Muscle layer of duodenum (tissue), 2 donors: ENCODE results near the gene CCL5.

Source experiments
- H3K27ac ChIP-seq: one replicate; pipeline ENCODE4 v1.7.0; 2013; ENCODE audit warnings: mild to moderate bottlenecking, low read length
- H3K27me3 ChIP-seq: one replicate; pipeline ENCODE4 v1.7.0; 2013; ENCODE audit warnings: low read depth, mild to moderate bottlenecking, control low read depth, low read length
- H3K36me3 ChIP-seq, 2 donors: one replicate each; pipeline ENCODE4 v1.7.0; 2013; ENCODE audit warnings: low read length in 2 of 2, control low read depth in 1 of 2, mild to moderate bottlenecking in 1 of 2; ENCODE audit not compliant: insufficient read depth in 2 of 2, control insufficient read depth in 1 of 2
- H3K4me1 ChIP-seq, 2 donors: one replicate each; pipeline ENCODE4 v1.7.0; 2013; ENCODE audit warnings: low read length in 2 of 2, mild to moderate bottlenecking in 2 of 2, control low read depth in 1 of 2, moderate library complexity in 1 of 2; ENCODE audit not compliant: insufficient read depth in 2 of 2, control insufficient read depth in 1 of 2
- H3K4me3 ChIP-seq, 2 donors: one replicate each; pipeline ENCODE4 v1.7.0; 2013; ENCODE audit warnings: low read length in 2 of 2, low read depth in 1 of 2, mild to moderate bottlenecking in 1 of 2
- H3K9me3 ChIP-seq, 2 donors: one replicate each; pipeline ENCODE4 v1.7.0; 2013; ENCODE audit warnings: low read length in 2 of 2, control low read depth in 1 of 2, mild to moderate bottlenecking in 1 of 2; ENCODE audit not compliant: control insufficient read depth in 1 of 2
- donor health status: healthy.

The CCL5 gene

GRCh38 chr17:35876534-35876933 is 3.6 kb downstream of the CCL5 start:
- Histone ChIP-seq H3K36me3 (no peaks in the 10 kb centered on the region), H3K27me3 (no peaks in the 10 kb centered on the region), H3K27ac (no peak overlapping the region), H3K4me3 (no peak overlapping the region), H3K9me3 (no peaks in the 10 kb centered on the region), H3K4me1 (no peaks in the 10 kb centered on the region)

GRCh38 chr17:35875800-35876139 is 4.4 kb downstream of the CCL5 start:
- no peaks in the 10 kb centered on the region for H3K36me3 ChIP-seq
- H3K9me3 ChIP-seq = no peaks in the 10 kb centered on the region
- H3K27ac ChIP-seq = no peak overlapping the region
- H3K4me3 ChIP-seq = no peak overlapping the region
- no peaks in the 10 kb centered on the region for H3K4me1 ChIP-seq
- H3K27me3 ChIP-seq = no peaks in the 10 kb centered on the region

- H3K27me3 ChIP-seq = no peaks in the 10 kb centered on the region
- no peak overlapping the region for H3K4me3 ChIP-seq
- no peaks in the 10 kb centered on the region for H3K9me3 ChIP-seq
- no peaks in the 10 kb centered on the region for H3K4me1 ChIP-seq
- H3K36me3 ChIP-seq = no peaks in the 10 kb centered on the region
- H3K27ac ChIP-seq = no peak overlapping the region
Observed at GRCh38 chr17:35875072-35875799, 4.9 kb downstream of the CCL5 start.

GRCh38 chr17:35872196-35872980 is 7.8 kb downstream of the CCL5 start:
- no peak overlapping the region for H3K4me3 ChIP-seq
- H3K27me3 ChIP-seq = no peaks in the 10 kb centered on the region
- no peaks in the 10 kb centered on the region for H3K36me3 ChIP-seq
- H3K4me1 ChIP-seq = no peaks in the 10 kb centered on the region
- no peak overlapping the region for H3K27ac ChIP-seq
- H3K9me3 ChIP-seq = no peaks in the 10 kb centered on the region

- Histone ChIP-seq H3K9me3 (no peaks in the 10 kb centered on the region), H3K27me3 (no peaks in the 10 kb centered on the region), H3K4me1 (peaks cover 0 to 4% of the 10 kb centered on the region in 2 donors), H3K27ac (no peak overlapping the region), H3K4me3 (no peak overlapping the region), H3K36me3 (no peaks in the 10 kb centered on the region)
Observed at GRCh38 chr17:35870906-35871819, 9.0 kb downstream of the CCL5 start.

- Histone ChIP-seq H3K4me1 (peaks cover 0 to 4% of the 10 kb centered on the region in 2 donors), H3K27me3 (no peaks in the 10 kb centered on the region), H3K9me3 (no peaks in the 10 kb centered on the region), H3K36me3 (no peaks in the 10 kb centered on the region), H3K4me3 (no peak within 1 kb of the TSS), H3K27ac (no peak within 1 kb of the TSS)
Observed at GRCh38 chr17:35868737-35869136, 11.4 kb downstream of the CCL5 start, which contains the start of gene HEATR9. HEATR9 (minus strand) TSS chr17:35868891; CDS start chr17:35868742, 149 bp downstream.

- H3K36me3 ChIP-seq = peaks cover 0 to 3% of the 10 kb centered on the region in 2 donors
- H3K4me1 ChIP-seq = peaks cover 0 to 4% of the 10 kb centered on the region in 2 donors
- H3K4me3 ChIP-seq = no peak overlapping the region
- H3K27ac ChIP-seq = no peak overlapping the region
- H3K27me3 ChIP-seq = no peaks in the 10 kb centered on the region
- H3K9me3 ChIP-seq = no peaks in the 10 kb centered on the region
Observed at GRCh38 chr17:35867574-35867973, 12.6 kb downstream of the CCL5 start.

GRCh38 chr17:35866341-35866950 is 13.7 kb downstream of the CCL5 start:
- Histone ChIP-seq H3K4me1 (peaks cover 0 to 4% of the 10 kb centered on the region in 2 donors), H3K27ac (no peak overlapping the region), H3K27me3 (no peaks in the 10 kb centered on the region), H3K9me3 (no peaks in the 10 kb centered on the region), H3K4me3 (no peak overlapping the region), H3K36me3 (peaks cover 0 to 3% of the 10 kb centered on the region in 2 donors)

GRCh38 chr17:35865412-35866340 is 14.5 kb downstream of the CCL5 start:
- Histone ChIP-seq H3K27me3 (no peaks in the 10 kb centered on the region), H3K9me3 (no peaks in the 10 kb centered on the region), H3K4me3 (no peak overlapping the region), H3K27ac (no peak overlapping the region), H3K4me1 (peaks cover 0 to 4% of the 10 kb centered on the region in 2 donors), H3K36me3 (peaks cover 0 to 3% of the 10 kb centered on the region in 2 donors)

- no peaks in the 10 kb centered on the region for H3K27me3 ChIP-seq
- H3K9me3 ChIP-seq = no peaks in the 10 kb centered on the region
- no peak overlapping the region for H3K27ac ChIP-seq
- H3K4me1 ChIP-seq = peaks cover 0 to 4% of the 10 kb centered on the region in 2 donors
- no peak overlapping the region for H3K4me3 ChIP-seq
- H3K36me3 ChIP-seq = peaks cover 0 to 3% of the 10 kb centered on the region in 2 donors
Observed at GRCh38 chr17:35864853-35865252, 15.3 kb downstream of the CCL5 start.
